Activated CD8-positive, alpha-beta T cell treated with anti-CD3 and anti-CD28 coated beads, Interleukin-2, amount 10 ng/mL, durations not matched to agents 7 days and 5 days (primary cell): Measurements from ENCODE around the gene YIF1B. TPM values are rescaled to one million over a fixed set of nuclear protein-coding genes. Genes with fewer than 3 reads are reported as not detected.
"Not testable (repeated sequence)": the region's sequence is repeated elsewhere in the genome, so short reads cannot be mapped to it uniquely, and the experiment has no call there.

Experiments used
- ATAC-seq: fragments of 150-1000 bp; cut with Tn5 transposase; one replicate; pipeline ENCODE4 v1.10.0; 2021; ENCODE audit warnings: moderate library complexity
- CTCF ChIA-PET: fragments of 350-600 bp; sonication (Branson Sonifier 250); formaldehyde crosslinking; loops from one replicate; lab custom pipeline; 2021; ENCODE audit warnings: antibody characterized with exemption; lab: Charles Lee
- POLR2A ChIA-PET: fragments of 350-600 bp; sonication (Branson Sonifier 250); formaldehyde crosslinking; loops from one replicate; lab custom pipeline; 2021; ENCODE audit warnings: antibody characterized with exemption; lab: Charles Lee
- DNase-seq: peaks from one replicate; pipeline ENCODE4 v3.0.0-alpha.2; 2020
- H3K27ac Mint-ChIP-seq: one replicate; pipeline ENCODE4 v1.8.0; 2021; ENCODE audit warnings: mild to moderate bottlenecking, mixed read lengths
- H3K27me3 Mint-ChIP-seq: one replicate; pipeline ENCODE4 v1.8.0; 2021; ENCODE audit warnings: low read depth, mixed read lengths
- H3K36me3 Mint-ChIP-seq: one replicate; pipeline ENCODE4 v1.8.0; 2021; ENCODE audit warnings: low read depth, mixed read lengths
- H3K4me1 Mint-ChIP-seq: one replicate; pipeline ENCODE4 v1.8.0; 2021; ENCODE audit warnings: low read depth, mixed read lengths
- H3K4me3 Mint-ChIP-seq: one replicate; pipeline ENCODE4 v1.8.0; 2021; ENCODE audit warnings: mild to moderate bottlenecking, mixed read lengths
- H3K9me3 Mint-ChIP-seq: one replicate; pipeline ENCODE4 v1.8.0; 2022; ENCODE audit warnings: mixed read lengths; ENCODE audit not compliant: insufficient read depth
- total RNA-seq, 2 experiments: library from RNA; stranded (reverse); gene quantifications; one replicate each; pipeline ENCODE4 v1.2.3, GENCODE V29; 2021

The YIF1B gene
- 10 to 100 TPM; 66.6 to 72.3 TPM for total RNA-seq

DNA sequence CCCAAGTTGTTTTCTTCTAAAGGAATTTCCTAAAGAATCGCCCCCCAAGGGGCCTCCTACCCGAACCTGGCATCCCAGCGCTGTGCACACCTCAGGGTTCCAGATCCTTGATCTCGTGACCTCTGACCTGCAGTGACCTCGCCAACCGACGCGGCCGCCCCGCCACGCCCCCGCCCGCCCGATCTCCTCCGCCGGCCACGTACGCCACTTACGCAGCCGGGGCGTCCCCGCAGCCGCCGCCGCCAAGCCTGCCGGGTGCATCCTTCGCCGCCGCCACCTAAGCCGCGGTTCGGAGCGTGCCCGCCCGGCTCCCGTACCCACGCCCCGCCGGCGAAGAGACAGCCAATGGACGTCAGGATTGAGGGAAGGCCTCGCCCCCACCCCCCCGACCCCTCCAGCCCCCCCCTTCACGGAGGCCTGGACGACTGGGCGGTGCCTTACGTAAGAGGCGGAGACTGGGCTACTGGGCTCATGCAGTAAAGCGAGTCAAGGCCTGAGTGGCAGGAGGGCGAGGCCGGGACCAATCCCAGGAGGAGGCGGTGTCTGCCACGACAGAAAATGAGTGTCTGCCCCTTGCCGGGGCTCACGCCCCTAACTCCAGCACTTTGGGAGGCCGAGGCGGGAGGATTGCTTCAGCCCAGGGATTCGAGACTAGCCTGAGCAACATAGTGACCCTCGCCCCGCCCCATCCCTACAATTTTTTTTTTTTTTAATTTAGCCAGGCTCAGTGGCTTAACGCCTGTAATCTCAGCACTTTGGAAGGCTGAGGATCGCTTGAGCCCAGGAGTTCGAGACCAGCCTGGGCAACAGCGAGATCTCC lies at the start of gene YIF1B:
Gene YIF1B, minus strand, starts transcription at position 291 of the 820 bp plus-strand sequence. Its CDS starts 30 bp downstream, at position 261.
- no peaks in the 10 kb centered on the region for H3K27me3 Mint-ChIP-seq
- ChIA-PET POLR2A (interaction anchor here (0.9 kb wide), 2 partner anchors 50 to 84 kb away, joined by 3 to 4 read pairs; no protein-coding TSS in a partner anchor), CTCF (no interaction called here)
- peaks cover 54% of the 10 kb centered on the region for H3K4me1 Mint-ChIP-seq
- peaks cover 2% of the 10 kb centered on the region for H3K36me3 Mint-ChIP-seq
- DNase-seq = peak; percentile 97
- H3K4me3 Mint-ChIP-seq = peak within 1 kb of the TSS; percentile 81
- no peaks in the 10 kb centered on the region for H3K9me3 Mint-ChIP-seq
- peak; percentile 91 for ATAC-seq
- H3K27ac Mint-ChIP-seq = peak within 1 kb of the TSS; percentile 92

GRCh38 chr19:38362946-38363688 lies 47.4 kb upstream of the YIF1B start:
- peak overlapping the region; percentile 42 for H3K4me3 Mint-ChIP-seq
- H3K36me3 Mint-ChIP-seq, DNase-seq, ATAC-seq, H3K9me3 Mint-ChIP-seq, H3K27ac Mint-ChIP-seq: not testable (repeated sequence)
- CTCF ChIA-PET = interaction anchor here (1.3 to 1.9 kb wide), 2 partner anchors 11 to 27 kb away, joined by 8 read pairs; partner anchors contain the start of genes CATSPERG and PSMD8
- POLR2A ChIA-PET = interaction anchor here (1.2 kb wide), 1 partner anchor 27 kb away, joined by 3 read pairs; the partner anchor contains the start of gene CATSPERG
- H3K27me3 Mint-ChIP-seq = peaks cover 28% of the 10 kb centered on the region
- H3K4me1 Mint-ChIP-seq = peaks cover 18% of the 10 kb centered on the region

DNA sequence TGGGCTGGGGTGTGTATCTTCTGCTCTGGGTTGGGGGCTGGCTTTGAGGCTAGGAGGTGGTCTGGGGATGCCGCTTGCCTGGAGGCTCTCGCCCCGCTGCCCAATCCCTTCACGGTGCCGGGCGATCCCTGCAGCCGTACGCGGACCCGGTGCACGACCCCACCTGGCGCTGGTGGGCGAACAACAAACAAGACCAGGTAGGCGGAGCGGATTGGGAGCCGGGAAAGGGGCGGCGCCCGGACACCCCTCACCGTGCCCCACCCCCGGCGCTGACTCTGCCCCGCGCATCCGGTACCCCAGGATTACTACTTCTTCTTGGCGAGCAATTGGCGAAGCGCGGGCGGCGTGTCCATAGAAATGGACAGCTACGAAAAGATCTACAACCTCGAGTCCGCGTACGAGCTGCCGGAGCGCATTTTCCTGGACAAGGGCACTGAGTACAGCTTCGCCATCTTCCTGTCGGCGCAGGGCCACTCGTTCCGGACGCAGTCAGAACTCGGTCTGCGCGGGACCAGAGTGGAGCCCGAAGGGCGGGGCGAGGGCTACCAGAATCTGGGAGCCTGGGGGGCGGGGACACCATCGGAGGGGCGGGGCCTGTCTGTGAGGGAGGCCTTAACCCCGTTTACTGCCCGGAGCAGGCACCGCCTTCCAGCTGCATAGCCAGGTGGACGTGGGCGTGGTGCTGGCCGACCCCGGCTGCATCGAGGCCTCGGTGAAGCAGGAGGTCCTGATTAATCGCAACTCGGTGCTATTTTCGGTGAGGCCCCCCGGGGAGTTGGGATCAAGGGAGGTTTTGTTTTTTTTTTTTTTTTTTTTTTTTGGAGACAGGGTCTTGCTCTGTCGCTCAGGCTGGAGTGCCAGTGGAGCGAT lies 46.6 kb upstream of the YIF1B start:
- H3K4me3 Mint-ChIP-seq = peak overlapping the region; percentile 86
- CTCF ChIA-PET = interaction anchor here (1.3 to 1.9 kb wide), 3 partner anchors 12 to 40 kb away, joined by 5 to 8 read pairs (median 8); partner anchors contain the start of genes CATSPERG, FAM98C and PSMD8
- DNase-seq = peak; percentile 93
- POLR2A ChIA-PET = interaction anchor here (1.2 to 3.1 kb wide), 3 partner anchors 11 to 26 kb away, joined by 3 to 15 read pairs (median 3); partner anchors contain the start of genes CATSPERG and PSMD8
- H3K9me3 Mint-ChIP-seq = no peaks in the 10 kb centered on the region
- H3K36me3 Mint-ChIP-seq = no peaks in the 10 kb centered on the region
- peak overlapping the region; percentile 74 for H3K27ac Mint-ChIP-seq
- ATAC-seq = peak; percentile 74
- peaks cover 28% of the 10 kb centered on the region for H3K27me3 Mint-ChIP-seq
- H3K4me1 Mint-ChIP-seq = peaks cover 18% of the 10 kb centered on the region

DNA sequence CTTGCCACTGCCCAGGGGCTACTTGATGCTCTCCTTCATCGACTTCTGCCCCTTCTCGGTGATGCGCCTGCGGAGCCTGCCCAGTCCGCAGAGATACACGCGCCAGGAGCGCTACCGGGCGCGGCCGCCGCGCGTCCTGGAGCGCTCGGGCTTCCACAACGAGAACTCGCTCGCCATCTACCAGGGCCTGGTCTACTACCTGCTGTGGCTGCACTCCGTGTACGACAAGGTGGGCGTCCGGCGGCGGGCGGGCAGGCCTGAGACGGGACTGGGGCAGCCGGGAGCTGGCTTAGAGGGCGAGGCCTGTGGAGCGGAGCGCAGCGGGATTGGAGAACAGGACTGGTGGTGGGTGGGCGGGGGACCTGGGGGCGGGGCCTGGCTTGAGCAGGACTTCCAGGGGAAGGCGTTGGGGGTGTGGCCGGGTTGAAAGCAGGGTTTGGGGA lies 45.9 kb upstream of the YIF1B start:
- Mint-ChIP-seq H3K36me3 (no peaks in the 10 kb centered on the region), H3K9me3 (no peaks in the 10 kb centered on the region), H3K27ac (peak overlapping the region; percentile 74), H3K4me1 (peaks cover 18% of the 10 kb centered on the region), H3K4me3 (peak overlapping the region; percentile 86), H3K27me3 (peaks cover 28% of the 10 kb centered on the region)
- ATAC-seq (peak; percentile 81), DNase-seq (peak; percentile 83)
- POLR2A ChIA-PET = interaction anchor here (1.1 to 3.1 kb wide), 5 partner anchors 10 to 97 kb away, joined by 3 to 15 read pairs (median 4); partner anchors contain the start of genes CATSPERG, PSMD8 and SPINT2
- CTCF ChIA-PET = interaction anchor here (1.3 to 1.9 kb wide), 3 partner anchors 13 to 41 kb away, joined by 5 to 8 read pairs (median 8); partner anchors contain the start of genes CATSPERG, FAM98C and PSMD8

GRCh38 chr19:38360839-38361631 lies 45.3 kb upstream of the YIF1B start:
- Mint-ChIP-seq H3K27me3 (peaks cover 32% of the 10 kb centered on the region), H3K9me3 (no peaks in the 10 kb centered on the region), H3K36me3 (no peaks in the 10 kb centered on the region), H3K4me3 (peak overlapping the region; percentile 86), H3K4me1 (peaks cover 18% of the 10 kb centered on the region), H3K27ac (no peak overlapping the region)
- ATAC-seq (no peak), DNase-seq (no peak)
- ChIA-PET CTCF (interaction anchor here (1.3 to 1.9 kb wide), 3 partner anchors 13 to 42 kb away, joined by 5 to 8 read pairs (median 6); partner anchors contain the start of genes FAM98C and PSMD8), POLR2A (interaction anchor here (1.1 to 3.1 kb wide), 4 partner anchors 10 to 96 kb away, joined by 3 to 15 read pairs (median 4); partner anchors contain the start of genes CATSPERG, PSMD8 and SPINT2)

DNA sequence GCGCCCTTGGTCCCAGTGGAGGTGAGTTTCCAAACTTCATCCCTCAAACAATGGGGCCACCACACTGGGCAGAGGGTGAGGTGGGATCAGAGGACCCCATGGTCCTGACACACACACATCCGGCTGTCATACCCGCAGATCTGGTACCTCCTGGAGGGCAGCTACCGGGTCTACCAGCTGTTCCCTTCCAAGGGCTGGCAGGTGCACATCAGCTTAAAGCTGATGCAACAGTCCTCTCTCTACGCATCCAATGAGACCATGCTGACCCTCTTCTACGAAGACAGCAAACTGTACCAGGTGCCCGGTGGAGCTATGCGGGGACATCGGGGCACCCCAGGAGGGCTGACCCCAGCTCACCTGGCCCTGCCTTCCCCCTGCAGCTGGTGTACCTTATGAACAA lies 44.6 kb upstream of the YIF1B start:
- CTCF ChIA-PET = interaction anchor here (1.3 kb wide), 1 partner anchor 14 kb away, joined by 6 read pairs; the partner anchor contains the start of gene PSMD8
- Mint-ChIP-seq H3K4me1 (peaks cover 18% of the 10 kb centered on the region), H3K27me3 (peaks cover 32% of the 10 kb centered on the region), H3K27ac (no peak overlapping the region), H3K9me3 (no peaks in the 10 kb centered on the region), H3K36me3 (no peaks in the 10 kb centered on the region), H3K4me3 (no peak overlapping the region)
- POLR2A ChIA-PET = interaction anchor here (2.0 to 3.1 kb wide), 2 partner anchors 14 to 96 kb away, joined by 4 to 15 read pairs; partner anchors contain the start of genes PSMD8 and SPINT2
- ATAC-seq (no peak), DNase-seq (no peak)

- peaks cover 18% of the 10 kb centered on the region for H3K4me1 Mint-ChIP-seq
- ChIA-PET POLR2A (interaction anchor here (0.6 to 3.1 kb wide), 4 partner anchors 15 to 95 kb away, joined by 3 to 15 read pairs (median 4); partner anchors contain the start of genes PSMD8 and SPINT2), CTCF (interaction anchor here (1.1 to 2.2 kb wide), 3 partner anchors 23 to 115 kb away, joined by 4 to 7 read pairs (median 4); partner anchors contain the start of genes CATSPERG and FAM98C)
- no peaks in the 10 kb centered on the region for H3K36me3 Mint-ChIP-seq
- H3K4me3 Mint-ChIP-seq = no peak overlapping the region
- no peak for ATAC-seq
- peaks cover 32% of the 10 kb centered on the region for H3K27me3 Mint-ChIP-seq
- H3K9me3 Mint-ChIP-seq = no peaks in the 10 kb centered on the region
- H3K27ac Mint-ChIP-seq = no peak overlapping the region
- DNase-seq = no peak
Measured at GRCh38 chr19:38359242-38360021, 43.7 kb upstream of the YIF1B start.

GRCh38 chr19:38358071-38358470 lies 42.3 kb upstream of the YIF1B start:
- Mint-ChIP-seq H3K9me3 (no peaks in the 10 kb centered on the region), H3K4me3 (no peak overlapping the region), H3K27me3 (peaks cover 32% of the 10 kb centered on the region), H3K27ac (no peak overlapping the region), H3K36me3 (no peaks in the 10 kb centered on the region), H3K4me1 (peaks cover 18% of the 10 kb centered on the region)
- ATAC-seq (no peak), DNase-seq (no peak)
- ChIA-PET CTCF (interaction anchor here (0.8 to 2.2 kb wide), 2 partner anchors 16 to 114 kb away, joined by 3 to 7 read pairs; partner anchors contain the start of gene PSMD8), POLR2A (no interaction called here)
